ENCODE measurements around the gene TFPI2.
"Not testable (repeated sequence)": the region's sequence is repeated elsewhere in the genome, so short reads cannot be mapped to it uniquely, and the experiment has no call there.

TFPI2 gene

GRCh38 chr7:93890464-93891068, at the start of gene TFPI2:
TFPI2 (minus strand) TSS chr7:93890753; CDS start chr7:93890678, 75 bp downstream.
- no peak for DNase-seq

GRCh38 chr7:93938293-93938692, 47.7 kb upstream of the TFPI2 start:
- no peak for DNase-seq

- DNase-seq: no peak
Measured at GRCh38 chr7:93937818-93938217, 47.3 kb upstream of the TFPI2 start.

- no peak for DNase-seq
Measured at GRCh38 chr7:93935102-93935501, 44.5 kb upstream of the TFPI2 start.

- no peak for DNase-seq
Measured at GRCh38 chr7:93933156-93933555, 42.6 kb upstream of the TFPI2 start.

GRCh38 chr7:93931655-93932054, 41.1 kb upstream of the TFPI2 start:
- DNase-seq: no peak

- no peak for DNase-seq
Measured at GRCh38 chr7:93927585-93927984, 37.0 kb upstream of the TFPI2 start.

GRCh38 chr7:93926800-93927199, 36.2 kb upstream of the TFPI2 start:
- no peak for DNase-seq

- DNase-seq: no peak
Measured at GRCh38 chr7:93923942-93924341, 33.4 kb upstream of the TFPI2 start.

- no peak for DNase-seq
Measured at GRCh38 chr7:93923296-93923695, 32.7 kb upstream of the TFPI2 start.

GRCh38 chr7:93921607-93922566, 31.3 kb upstream of the TFPI2 start, which contains the start of gene GNG11:
GNG11 (plus strand) TSS chr7:93921735; CDS start chr7:93922138, 403 bp downstream.
- DNase-seq: peak; percentile 11

- no peak for DNase-seq
Measured at GRCh38 chr7:93921186-93921585, 30.6 kb upstream of the TFPI2 start.

- DNase-seq: no peak
Measured at GRCh38 chr7:93920496-93921182, 30.1 kb upstream of the TFPI2 start.

GRCh38 chr7:93916315-93916714, 25.8 kb upstream of the TFPI2 start:
- not testable (repeated sequence) for DNase-seq

GRCh38 chr7:93915888-93916287, 25.3 kb upstream of the TFPI2 start:
- not testable (repeated sequence) for DNase-seq

GRCh38 chr7:93915206-93915842, 24.8 kb upstream of the TFPI2 start:
- not testable (repeated sequence) for DNase-seq

GRCh38 chr7:93914581-93915066, 24.1 kb upstream of the TFPI2 start:
- no peak for DNase-seq

GRCh38 chr7:93913197-93913596, 22.6 kb upstream of the TFPI2 start:
- DNase-seq: peak; percentile 7

- not testable (repeated sequence) for DNase-seq
Measured at GRCh38 chr7:93911661-93912060, 21.1 kb upstream of the TFPI2 start.

GRCh38 chr7:93911242-93911641, 20.7 kb upstream of the TFPI2 start:
- not testable (repeated sequence) for DNase-seq

GRCh38 chr7:93910076-93910994, 19.8 kb upstream of the TFPI2 start:
- no peak for DNase-seq

- DNase-seq: no peak
Measured at GRCh38 chr7:93906267-93906666, 15.7 kb upstream of the TFPI2 start, which contains the start of gene GNGT1. GNGT1 (plus strand) TSS chr7:93906567; CDS start chr7:93906747, 180 bp downstream.
